Panc1 (cell line): ENCODE results near the gene KPNA2. TPM values are rescaled to one million over a fixed set of nuclear protein-coding genes. Genes with fewer than 3 reads are reported as not detected.

Experiments used
- ATAC-seq: fragments of 200-7000 bp; cut with Tn5 transposase; 2 replicates; pipeline ENCODE4 v1.9.1; 2020; ENCODE audit warnings: mild to moderate bottlenecking, moderate library complexity
- BruUV-seq: library from RNA; stranded (reverse); fragments of 400-500 nt; replicated peaks from 2 replicates; lab custom pipeline; 2021; lab: Mats Ljungman, UMichigan
- CTCF ChIA-PET: fragments of 300-600 bp; sonication (Branson Sonifier 250); formaldehyde crosslinking; loops from one replicate; lab custom pipeline; 2022; ENCODE audit warnings: antibody characterized with exemption; lab: Charles Lee
- POLR2A ChIA-PET: fragments of 300-600 bp; sonication (Branson Sonifier 250); formaldehyde crosslinking; loops from one replicate; lab custom pipeline; 2022; ENCODE audit warnings: antibody characterized with exemption; lab: Charles Lee
- DNase-seq: peaks from one replicate; pipeline ENCODE4 v3.0.0-alpha.2; 2010; ENCODE audit warnings: low read depth, low spot score
- H3K27ac ChIP-seq: 2 replicates; pipeline ENCODE4 v1.5.1; 2011; ENCODE audit warnings: mild to moderate bottlenecking, low read length, inconsistent platforms
- H3K27me3 ChIP-seq: fragments of 200-500 bp; sonication (Bioruptor generic); 2 replicates; pipeline ENCODE4 v1.6.0; 2014; ENCODE audit warnings: low read length, inconsistent platforms; ENCODE audit not compliant: control insufficient read depth, insufficient read depth
- H3K36me3 ChIP-seq: fragments of 200-500 bp; sonication (Bioruptor generic); 2 replicates; pipeline ENCODE4 v1.5.1; 2014; ENCODE audit warnings: inconsistent platforms, mild to moderate bottlenecking, low read length, moderate library complexity; ENCODE audit not compliant: control insufficient read depth, insufficient read depth
- H3K4me1 ChIP-seq: 2 replicates; pipeline ENCODE4 v1.5.1; 2011; ENCODE audit warnings: inconsistent platforms, mild to moderate bottlenecking, low read length, moderate library complexity; ENCODE audit not compliant: control insufficient read depth, insufficient read depth
- H3K4me3 ChIP-seq, 2 experiments: 2 replicates each; pipeline ENCODE4 v1.5.1; 2011 to 2012; ENCODE audit warnings: low read depth in 2 of 2, low read length in 2 of 2, mild to moderate bottlenecking in 2 of 2, inconsistent platforms in 1 of 2, moderate library complexity in 1 of 2
- H3K9me3 ChIP-seq: fragments of 200-500 bp; sonication (Bioruptor generic); 2 replicates; pipeline ENCODE4 v1.5.1; 2014; ENCODE audit warnings: low read depth, mild to moderate bottlenecking, inconsistent platforms, low read length, moderate library complexity; ENCODE audit not compliant: control insufficient read depth, insufficient read depth
- CTCF ChIP-seq: fragments of 450-650 bp; IDR thresholded peaks from 2 replicates; pipeline ENCODE4 v1.5.1; 2017; ENCODE audit warnings: mild to moderate bottlenecking
- POLR2AphosphoS5 ChIP-seq: IDR thresholded peaks from 2 replicates; pipeline ENCODE4 v1.6.1; 2012; ENCODE audit warnings: mild to moderate bottlenecking, low read depth, low read length, moderate library complexity
- REST ChIP-seq, 2 experiments: IDR thresholded peaks; 2 replicates each; pipeline ENCODE4 v1.6.1; 2011 to 2012; ENCODE audit warnings: low read depth in 2 of 2, control low read depth in 1 of 2, low read length in 1 of 2, mild to moderate bottlenecking in 1 of 2, moderate library complexity in 1 of 2; ENCODE audit not compliant: insufficient read depth in 1 of 2
- SIN3A ChIP-seq: IDR thresholded peaks from 2 replicates; pipeline ENCODE4 v1.6.1; 2012; ENCODE audit warnings: low read depth, mild to moderate bottlenecking, low read length, moderate library complexity, borderline replicate concordance; ENCODE audit not compliant: insufficient read depth
- TCF7L2 ChIP-seq: IDR thresholded peaks from 2 replicates; pipeline ENCODE4 v1.6.1; 2011; ENCODE audit warnings: mild to moderate bottlenecking, low read depth, low read length, inconsistent platforms
- in situ Hi-C: cut with HindIII; loops from 2 replicates; pipeline ENCODE4 v1.10.0; 2016; ENCODE audit warnings: low sequenced_read_pairs, low pct_unique_long_range_greater_than_20kb
- intact Hi-C: fragments of 100-400 bp; cut with micrococcal nuclease; formaldehyde crosslinking; loops from one replicate; pipeline ENCODE4 v1.10.0; 2022; ENCODE audit not compliant: unreplicated experiment
- total RNA-seq: library from RNA; stranded (reverse); gene quantifications from one replicate; pipeline ENCODE4 v1.2.1, GENCODE V29; 2021; ENCODE audit not compliant: unreplicated experiment

KPNA2 gene
- total RNA-seq, 1 experiment from 2014 or later, result 177 TPM

- Histone ChIP-seq H3K4me3 (peak overlapping the region in 1 of 2 experiments; percentile 51; a peak in 2 of 4 replicates), H3K27ac (peak overlapping the region; percentile 74), H3K9me3 (no peaks in the 10 kb centered on the region), H3K4me1 (peaks cover 6% of the 10 kb centered on the region), H3K36me3 (peaks cover 17% of the 10 kb centered on the region), H3K27me3 (no peaks in the 10 kb centered on the region)
- no peak for ATAC-seq
- no TSS peak for BruUV-seq
- no peak for DNase-seq
- ChIA-PET CTCF (no interaction called here), POLR2A (no interaction called here)
- in situ Hi-C loops (no loop called here), intact Hi-C loops (no loop called here)
- TF ChIP-seq REST (IDR thresholded peaks at IDR 0.05; ENCODE audit: insufficient read depth in 1 of 2, low read depth in 2 of 2, low read length in 1 of 2) (no peak), TCF7L2 (no peak), POLR2AphosphoS5 (no peak), CTCF (no peak), SIN3A (no peak)
Measured at GRCh38 chr17:68034452-68034776, 1.1 kb upstream of the KPNA2 start.

GRCh38 chr17:68035131-68035522 is 408 bp upstream of the KPNA2 start:
- H3K4me3 ChIP-seq, result peak overlapping the region; percentile 39 to 51
- no peak for TF ChIP-seq CTCF
- TF ChIP-seq SIN3A, result no peak
- TF ChIP-seq POLR2AphosphoS5, result 0 out of 2 replicates have a peak, but pooled peaks have one; percentile 15
- no peak for TF ChIP-seq REST (IDR thresholded peaks at IDR 0.05; ENCODE audit: insufficient read depth in 1 of 2, low read depth in 2 of 2, low read length in 1 of 2)
- TF ChIP-seq TCF7L2, result no peak
- no TSS peak for BruUV-seq
- no peaks in the 10 kb centered on the region for H3K27me3 ChIP-seq
- intact Hi-C loops, result no loop called here
- no peak for DNase-seq
- H3K36me3 ChIP-seq, result peaks cover 17% of the 10 kb centered on the region
- no peaks in the 10 kb centered on the region for H3K9me3 ChIP-seq
- H3K4me1 ChIP-seq, result peaks cover 6% of the 10 kb centered on the region
- in situ Hi-C loops, result no loop called here
- CTCF ChIA-PET, result no interaction called here
- ATAC-seq, result peak; percentile 96
- POLR2A ChIA-PET, result interaction anchor here (1.0 kb wide), 1 partner anchor 16 kb away, joined by 4 read pairs; no protein-coding TSS in a partner anchor
- H3K27ac ChIP-seq, result peak overlapping the region; percentile 74
